GM21447 (cell line): ENCODE data around the gene USP31.

Experiments used
- ATAC-seq: cut with Tn5 transposase; IDR thresholded peaks from one replicate; pipeline ENCODE4 v1.9.1; 2021; ENCODE audit not compliant: unreplicated experiment

USP31 gene

GRCh38 chr16:23069844-23070243 is 79.4 kb downstream of the USP31 start:
- ATAC-seq = no peak

- ATAC-seq = no peak
Measured at GRCh38 chr16:23068079-23068736, 81.0 kb downstream of the USP31 start.

- no peak for ATAC-seq
Measured at GRCh38 chr16:23066676-23067075, 82.6 kb downstream of the USP31 start.

GRCh38 chr16:23064639-23065038 is 84.6 kb downstream of the USP31 start:
- ATAC-seq = no peak

- no peak for ATAC-seq
Measured at GRCh38 chr16:23062524-23062923, 86.7 kb downstream of the USP31 start.

GRCh38 chr16:23061669-23062068 is 87.6 kb downstream of the USP31 start:
- ATAC-seq = no peak

GRCh38 chr16:23060458-23061320 is 88.6 kb downstream of the USP31 start:
- ATAC-seq = no peak

- no peak for ATAC-seq
Measured at GRCh38 chr16:23059433-23059832, 89.8 kb downstream of the USP31 start.

- ATAC-seq = no peak
Measured at GRCh38 chr16:23058576-23058975, 90.7 kb downstream of the USP31 start.

- ATAC-seq = no peak
Measured at GRCh38 chr16:23057013-23057596, 92.1 kb downstream of the USP31 start.

- ATAC-seq = no peak
Measured at GRCh38 chr16:23055481-23055880, 93.8 kb downstream of the USP31 start.

- no peak for ATAC-seq
Measured at GRCh38 chr16:23052908-23053580, 96.2 kb downstream of the USP31 start.

GRCh38 chr16:23052221-23052620 is 97.0 kb downstream of the USP31 start:
- no peak for ATAC-seq

GRCh38 chr16:23051587-23051986 is 97.7 kb downstream of the USP31 start:
- ATAC-seq = no peak

- ATAC-seq = no peak
Measured at GRCh38 chr16:23048164-23048563, 101.1 kb downstream of the USP31 start.

GRCh38 chr16:23045025-23045424 is 104.2 kb downstream of the USP31 start:
- ATAC-seq = no peak

GRCh38 chr16:23040246-23040645 is 109.0 kb downstream of the USP31 start:
- no peak for ATAC-seq

- no peak for ATAC-seq
Measured at GRCh38 chr16:23039118-23039517, 110.1 kb downstream of the USP31 start.

GRCh38 chr16:23035240-23035639 is 114.0 kb downstream of the USP31 start:
- no peak for ATAC-seq

- ATAC-seq = no peak
Measured at GRCh38 chr16:23031508-23032098, 117.6 kb downstream of the USP31 start.
